ENCODE results near the gene EML1.

Gene EML1

GRCh38 chr14:99837822-99838221, 44.6 kb downstream of the EML1 start:
- DNase-seq: no peak

- DNase-seq: no peak
Observed at GRCh38 chr14:99838639-99839134, 45.5 kb downstream of the EML1 start.

- DNase-seq: no peak
Observed at GRCh38 chr14:99839696-99840095, 46.5 kb downstream of the EML1 start.

- DNase-seq: no peak
Observed at GRCh38 chr14:99840265-99840664, 47.1 kb downstream of the EML1 start.

- DNase-seq: no peak
Observed at GRCh38 chr14:99840774-99841305, 47.6 kb downstream of the EML1 start.

GRCh38 chr14:99841436-99842071, 48.3 kb downstream of the EML1 start:
- DNase-seq: no peak

- DNase-seq: no peak
Observed at GRCh38 chr14:99842141-99842540, 48.9 kb downstream of the EML1 start.

GRCh38 chr14:99846808-99847207, 53.6 kb downstream of the EML1 start:
- DNase-seq: no peak

GRCh38 chr14:99850709-99851108, 57.5 kb downstream of the EML1 start:
- no peak for DNase-seq

- DNase-seq: no peak
Observed at GRCh38 chr14:99852578-99852977, 59.4 kb downstream of the EML1 start.

GRCh38 chr14:99853206-99853605, 60.0 kb downstream of the EML1 start:
- DNase-seq: no peak

GRCh38 chr14:99854831-99855230, 61.6 kb downstream of the EML1 start:
- DNase-seq: no peak

- DNase-seq: no peak
Observed at GRCh38 chr14:99855271-99855670, 62.1 kb downstream of the EML1 start.

- no peak for DNase-seq
Observed at GRCh38 chr14:99857551-99857950, 64.3 kb downstream of the EML1 start.

- DNase-seq: no peak
Observed at GRCh38 chr14:99860219-99860618, 67.0 kb downstream of the EML1 start.

GRCh38 chr14:99862136-99862535, 68.9 kb downstream of the EML1 start:
- DNase-seq: no peak

- DNase-seq: no peak
Observed at GRCh38 chr14:99863059-99863458, 69.8 kb downstream of the EML1 start.

GRCh38 chr14:99865408-99865807, 72.2 kb downstream of the EML1 start:
- DNase-seq: no peak

GRCh38 chr14:99870617-99871016, 77.4 kb downstream of the EML1 start:
- no peak for DNase-seq

- DNase-seq: no peak
Observed at GRCh38 chr14:99871771-99872170, 78.6 kb downstream of the EML1 start.

- DNase-seq: no peak
Observed at GRCh38 chr14:99872786-99873440, 79.7 kb downstream of the EML1 start.

- DNase-seq: no peak
Observed at GRCh38 chr14:99873653-99874052, 80.4 kb downstream of the EML1 start.

- DNase-seq: no peak
Observed at GRCh38 chr14:99874306-99874705, 81.1 kb downstream of the EML1 start.

GRCh38 chr14:99875421-99875820, 82.2 kb downstream of the EML1 start:
- no peak for DNase-seq

GRCh38 chr14:99875836-99876235, 82.6 kb downstream of the EML1 start:
- DNase-seq: no peak
